ENCODE data around the gene MARVELD3.
"Not testable (repeated sequence)": the region's sequence is repeated elsewhere in the genome, so short reads cannot be mapped to it uniquely, and the experiment has no call there.

- TF ChIP-seq, protein P1, sequence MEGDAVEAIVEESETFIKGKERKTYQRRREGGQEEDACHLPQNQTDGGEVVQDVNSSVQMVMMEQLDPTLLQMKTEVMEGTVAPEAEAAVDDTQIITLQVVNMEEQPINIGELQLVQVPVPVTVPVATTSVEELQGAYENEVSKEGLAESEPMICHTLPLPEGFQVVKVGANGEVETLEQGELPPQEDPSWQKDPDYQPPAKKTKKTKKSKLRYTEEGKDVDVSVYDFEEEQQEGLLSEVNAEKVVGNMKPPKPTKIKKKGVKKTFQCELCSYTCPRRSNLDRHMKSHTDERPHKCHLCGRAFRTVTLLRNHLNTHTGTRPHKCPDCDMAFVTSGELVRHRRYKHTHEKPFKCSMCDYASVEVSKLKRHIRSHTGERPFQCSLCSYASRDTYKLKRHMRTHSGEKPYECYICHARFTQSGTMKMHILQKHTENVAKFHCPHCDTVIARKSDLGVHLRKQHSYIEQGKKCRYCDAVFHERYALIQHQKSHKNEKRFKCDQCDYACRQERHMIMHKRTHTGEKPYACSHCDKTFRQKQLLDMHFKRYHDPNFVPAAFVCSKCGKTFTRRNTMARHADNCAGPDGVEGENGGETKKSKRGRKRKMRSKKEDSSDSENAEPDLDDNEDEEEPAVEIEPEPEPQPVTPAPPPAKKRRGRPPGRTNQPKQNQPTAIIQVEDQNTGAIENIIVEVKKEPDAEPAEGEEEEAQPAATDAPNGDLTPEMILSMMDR (conservative IDR thresholded peaks at IDR 0.05; ENCODE audit: low read depth, low read length) = not testable (repeated sequence)
- TF ChIP-seq EZH2 (IDR thresholded peaks at IDR 0.05; ENCODE audit: low read length, unreplicated experiment); EZH2phosphoT487 (IDR thresholded peaks at IDR 0.05; ENCODE audit: borderline replicate concordance, low read length): not testable (repeated sequence)
Observed at GRCh38 chr16:71598426-71598825, 27.6 kb upstream of the MARVELD3 start.

Data from PC-3 (cell line).